GM04504 (cell line): ENCODE results near the gene TASP1.
A peak's percentile ranks its signal among the peaks of the same experiment; 100 is the strongest.

Source experiments
- DNase-seq: peaks from one replicate; pipeline ENCODE4 v3.0.0-alpha.2; 2012; ENCODE audit warnings: low read depth

The TASP1 gene

DNA sequence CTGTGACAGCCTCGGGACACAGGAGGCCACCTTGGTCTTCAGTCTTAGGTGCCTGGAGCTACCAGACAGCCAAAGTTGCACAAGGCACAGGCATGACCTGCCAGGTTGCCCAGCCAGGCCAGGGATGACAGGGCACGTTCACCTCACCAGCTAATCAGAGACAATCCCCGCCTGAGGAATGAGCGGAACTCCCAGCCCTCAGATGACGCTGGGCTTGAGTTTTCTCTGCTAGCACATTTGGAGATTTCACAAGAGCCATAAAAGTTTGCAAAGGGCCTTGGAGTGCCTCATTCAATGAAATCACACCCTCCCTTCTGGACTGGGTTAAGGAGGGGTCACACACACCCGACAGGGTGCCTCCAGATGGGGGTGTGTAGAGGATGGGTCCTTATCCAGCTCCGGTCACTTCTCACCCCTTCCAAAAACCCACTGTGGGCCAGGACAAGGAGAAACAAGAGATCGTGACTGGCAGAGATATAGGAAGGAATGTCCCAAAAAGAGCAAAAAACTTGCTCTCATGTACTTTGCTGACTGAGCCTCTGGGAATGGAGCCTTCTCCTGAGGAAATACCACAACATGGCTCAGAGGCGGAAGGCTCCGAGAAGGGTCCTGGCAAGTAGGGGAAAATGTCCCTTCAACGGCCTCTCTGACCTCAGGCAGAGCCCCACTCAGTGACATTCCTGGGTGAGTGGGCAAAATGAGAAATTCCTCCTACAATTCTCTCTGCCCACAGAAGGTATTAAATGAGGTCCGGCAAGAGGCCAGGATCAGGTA is 296.1 kb downstream of the TASP1 start:
- DNase-seq, result peak; percentile 64

DNA sequence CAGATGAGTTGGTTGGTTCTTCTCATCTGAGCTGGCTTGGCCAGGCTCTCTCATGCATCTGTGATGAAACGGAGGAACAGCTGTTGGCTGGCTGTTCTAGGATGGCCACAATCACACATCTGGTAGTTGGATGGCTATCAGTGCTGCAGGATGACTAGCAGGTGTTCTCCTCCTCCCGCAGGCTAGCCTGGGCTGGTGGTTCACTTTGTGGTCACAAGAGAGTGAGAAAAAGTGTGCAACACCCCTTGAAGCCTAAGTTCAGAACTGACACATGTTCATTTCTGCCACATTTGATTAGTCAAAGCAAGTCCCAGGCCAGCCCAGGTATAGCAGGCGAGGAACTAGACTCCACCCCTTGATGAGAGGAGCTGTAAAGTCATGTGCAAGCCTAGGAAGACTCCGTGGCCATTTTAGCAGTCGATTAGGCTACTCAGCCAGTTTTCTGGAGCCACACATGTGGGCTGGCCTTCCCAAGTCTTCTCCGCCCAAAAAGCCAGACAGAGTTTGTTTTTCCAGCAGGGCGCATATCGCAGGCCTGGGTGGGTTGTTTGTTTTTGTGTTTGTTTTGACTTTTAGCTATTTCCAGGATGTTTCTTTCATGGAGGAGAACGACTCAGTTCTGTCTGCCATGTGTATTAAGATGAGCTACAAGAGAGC is 296.9 kb downstream of the TASP1 start:
- no peak for DNase-seq

DNA sequence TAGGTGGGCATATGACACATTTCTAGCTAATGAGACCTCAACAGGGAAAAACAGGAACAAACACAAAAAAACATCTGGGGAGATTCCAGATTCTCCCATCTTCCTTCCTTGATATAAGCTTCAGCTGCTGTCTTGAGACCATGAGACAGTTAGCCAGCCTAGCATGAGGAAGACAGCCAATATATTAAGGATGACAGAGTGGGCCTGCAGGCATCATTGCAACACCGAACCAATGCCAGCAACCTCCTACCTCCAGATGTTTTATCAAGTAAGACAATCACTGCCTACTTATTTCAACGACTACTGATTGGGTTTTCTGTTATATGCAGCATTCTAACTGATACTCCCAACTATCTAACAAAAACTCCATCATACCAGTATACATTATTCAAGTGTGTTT is 298.6 kb downstream of the TASP1 start:
- no peak for DNase-seq
